ENCODE data around the gene NADK.

DNA sequence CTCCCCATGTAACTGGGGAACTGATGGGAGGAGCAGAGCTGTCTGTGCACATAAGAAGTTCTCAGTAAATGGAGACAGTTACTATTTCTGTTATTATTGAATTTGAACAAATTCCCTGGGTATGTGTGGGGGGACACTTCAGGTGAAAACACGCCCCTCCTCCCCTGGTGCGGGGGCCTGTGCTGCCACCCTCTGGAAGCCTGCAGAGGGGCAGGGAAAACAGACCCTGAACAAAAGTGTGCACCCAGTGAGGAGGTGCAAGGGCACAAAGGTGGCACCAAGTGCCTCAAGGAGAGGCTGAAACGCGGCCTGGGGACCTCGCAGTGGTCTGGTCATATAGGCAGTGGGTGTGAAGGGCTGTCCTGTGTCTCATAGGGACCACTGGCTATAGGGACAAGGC is 18.2 kb upstream of the NADK start:
- peak in 2 of 7 experiments; percentile 8 to 23 for TF ChIP-seq CTCF (IDR thresholded peaks at IDR 0.05)
- TF ChIP-seq POLR2A (IDR thresholded peaks at IDR 0.05): no peak
